ENCODE results near the gene TMEM203. TPM values are rescaled to one million over a fixed set of nuclear protein-coding genes. Genes with fewer than 3 reads are reported as not detected.
A peak's percentile ranks its signal among the peaks of the same experiment; 100 is the strongest.

The TMEM203 gene
- total and polyA plus RNA-seq, 10 of the 15 experiments (the other 5 are each of a cell fraction or from before 2014, with no cell fraction given), result 7.2 to 68.1 (median 33.8) TPM

GRCh38 chr9:137200311-137201204 is 4.9 kb downstream of the TMEM203 start, which contains the start of gene TPRN (continued):
- peak; percentile 12; the same call in 1 of the 3 replicates for TF ChIP-seq POU2F2 (IDR thresholded peaks at IDR 0.05; ENCODE audit: borderline replicate concordance, low read depth, low read length)
- TF ChIP-seq PML (IDR thresholded peaks at IDR 0.05; ENCODE audit: low read length), result peak; percentile 45; the same call in 1 of the 2 replicates
- TF ChIP-seq, protein P1, sequence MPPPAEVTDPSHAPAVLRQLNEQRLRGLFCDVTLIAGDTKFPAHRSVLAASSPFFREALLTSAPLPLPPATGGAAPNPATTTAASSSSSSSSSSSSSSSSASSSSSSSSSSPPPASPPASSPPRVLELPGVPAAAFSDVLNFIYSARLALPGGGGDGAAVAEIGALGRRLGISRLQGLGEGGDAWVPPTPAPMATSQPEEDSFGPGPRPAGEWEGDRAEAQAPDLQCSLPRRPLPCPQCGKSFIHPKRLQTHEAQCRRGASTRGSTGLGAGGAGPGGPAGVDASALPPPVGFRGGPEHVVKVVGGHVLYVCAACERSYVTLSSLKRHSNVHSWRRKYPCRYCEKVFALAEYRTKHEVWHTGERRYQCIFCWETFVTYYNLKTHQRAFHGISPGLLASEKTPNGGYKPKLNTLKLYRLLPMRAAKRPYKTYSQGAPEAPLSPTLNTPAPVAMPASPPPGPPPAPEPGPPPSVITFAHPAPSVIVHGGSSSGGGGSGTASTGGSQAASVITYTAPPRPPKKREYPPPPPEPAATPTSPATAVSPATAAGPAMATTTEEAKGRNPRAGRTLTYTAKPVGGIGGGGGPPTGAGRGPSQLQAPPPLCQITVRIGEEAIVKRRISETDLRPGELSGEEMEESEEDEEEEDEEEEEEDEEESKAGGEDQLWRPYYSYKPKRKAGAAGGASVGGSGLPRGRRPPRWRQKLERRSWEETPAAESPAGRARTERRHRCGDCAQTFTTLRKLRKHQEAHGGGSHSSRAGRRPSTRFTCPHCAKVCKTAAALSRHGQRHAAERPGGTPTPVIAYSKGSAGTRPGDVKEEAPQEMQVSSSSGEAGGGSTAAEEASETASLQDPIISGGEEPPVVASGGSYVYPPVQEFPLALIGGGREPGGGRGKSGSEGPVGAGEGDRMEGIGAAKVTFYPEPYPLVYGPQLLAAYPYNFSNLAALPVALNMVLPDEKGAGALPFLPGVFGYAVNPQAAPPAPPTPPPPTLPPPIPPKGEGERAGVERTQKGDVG (CRISPR knock-in tag; IDR thresholded peaks at IDR 0.05), result no peak
- peak; percentile 21; the same call in 1 of the 2 replicates for TF ChIP-seq CBFB (IDR thresholded peaks at IDR 0.05; ENCODE audit: low read depth)
- peak; percentile 95 for TF ChIP-seq POLR2A (IDR thresholded peaks at IDR 0.05; ENCODE audit: low read depth, low read length)
- peak; percentile 96 for TF ChIP-seq HDGF (IDR thresholded peaks at IDR 0.05)
- peak; percentile 38; the same call in 1 of the 2 replicates for TF ChIP-seq USF2 (IDR thresholded peaks at IDR 0.05; ENCODE audit: borderline replicate concordance, low read depth, low read length)
- peak; percentile 40; the same call in 1 of the 2 replicates for TF ChIP-seq CREM (IDR thresholded peaks at IDR 0.05; ENCODE audit: low read depth)
- peak; percentile 98 for TF ChIP-seq SP1 (IDR thresholded peaks at IDR 0.05; ENCODE audit: low read depth, low read length)
- TF ChIP-seq ZBTB40 (IDR thresholded peaks at IDR 0.05; ENCODE audit: borderline replicate concordance), result peak; percentile 49; the same call in 1 of the 2 replicates
- TF ChIP-seq TBL1XR1 (IDR thresholded peaks at IDR 0.05; ENCODE audit: low read depth, low read length), result peak; percentile 22; the same call in 1 of the 2 replicates
- TF ChIP-seq EGR1 (IDR thresholded peaks at IDR 0.05; ENCODE audit: borderline replicate concordance in 1 of 2, low read depth in 2 of 2, low read length in 2 of 2), result peak in 1 of 2 experiments; percentile 23; a peak in 1 of 3 replicates
- TF ChIP-seq RFX5 (IDR thresholded peaks at IDR 0.05; ENCODE audit: low read depth, low read length), result 0 out of 2 replicates have a peak, but pooled peaks have one; percentile 68
- no peak for TF ChIP-seq TCF3 (IDR thresholded peaks at IDR 0.05; ENCODE audit: borderline replicate concordance, insufficient read depth, low read depth, low read length)
- no peak for TF ChIP-seq PAX8 (IDR thresholded peaks at IDR 0.05)
- peak; percentile 84 for TF ChIP-seq BACH1 (IDR thresholded peaks at IDR 0.05; ENCODE audit: borderline replicate concordance)
- TF ChIP-seq MEF2B (IDR thresholded peaks at IDR 0.05; ENCODE audit: partially characterized antibody, poor library complexity, severe bottlenecking), result peak; percentile 66
- peak; percentile 94 for TF ChIP-seq ESRRA (IDR thresholded peaks at IDR 0.05; ENCODE audit: low read length)
- no peak for TF ChIP-seq SREBF2 (IDR thresholded peaks at IDR 0.05; ENCODE audit: low read length)
- TF ChIP-seq SMAD5 (IDR thresholded peaks at IDR 0.05; ENCODE audit: low read depth), result peak; percentile 74
- TF ChIP-seq NFYB (IDR thresholded peaks at IDR 0.05; ENCODE audit: insufficient read depth, low read depth, low read length), result peak; percentile 98

Measured in GM12878 (cell line).